ENCODE data around the gene KCNC4.

GRCh38 chr1:110208916-110209645 lies 1.0 kb upstream of the KCNC4 start:
- no peak for TF ChIP-seq CTCF (IDR thresholded peaks at IDR 0.05)
- no peak for TF ChIP-seq POLR2A (IDR thresholded peaks at IDR 0.05)
- TF ChIP-seq EP300 (IDR thresholded peaks at IDR 0.05) = no peak
